Activated CD4-positive, CD25-positive, alpha-beta regulatory T cell treated with anti-CD3 and anti-CD28 coated beads, Interleukin-2, amount 50 U/mL, for 72 hours (primary cell): ENCODE measurements around the gene SBK3.
"Not testable (repeated sequence)": the region's sequence is repeated elsewhere in the genome, so short reads cannot be mapped to it uniquely, and the experiment has no call there.

Source experiments
- DNase-seq: peaks from one replicate; pipeline ENCODE4 v3.0.0; 2021

The SBK3 gene

DNA sequence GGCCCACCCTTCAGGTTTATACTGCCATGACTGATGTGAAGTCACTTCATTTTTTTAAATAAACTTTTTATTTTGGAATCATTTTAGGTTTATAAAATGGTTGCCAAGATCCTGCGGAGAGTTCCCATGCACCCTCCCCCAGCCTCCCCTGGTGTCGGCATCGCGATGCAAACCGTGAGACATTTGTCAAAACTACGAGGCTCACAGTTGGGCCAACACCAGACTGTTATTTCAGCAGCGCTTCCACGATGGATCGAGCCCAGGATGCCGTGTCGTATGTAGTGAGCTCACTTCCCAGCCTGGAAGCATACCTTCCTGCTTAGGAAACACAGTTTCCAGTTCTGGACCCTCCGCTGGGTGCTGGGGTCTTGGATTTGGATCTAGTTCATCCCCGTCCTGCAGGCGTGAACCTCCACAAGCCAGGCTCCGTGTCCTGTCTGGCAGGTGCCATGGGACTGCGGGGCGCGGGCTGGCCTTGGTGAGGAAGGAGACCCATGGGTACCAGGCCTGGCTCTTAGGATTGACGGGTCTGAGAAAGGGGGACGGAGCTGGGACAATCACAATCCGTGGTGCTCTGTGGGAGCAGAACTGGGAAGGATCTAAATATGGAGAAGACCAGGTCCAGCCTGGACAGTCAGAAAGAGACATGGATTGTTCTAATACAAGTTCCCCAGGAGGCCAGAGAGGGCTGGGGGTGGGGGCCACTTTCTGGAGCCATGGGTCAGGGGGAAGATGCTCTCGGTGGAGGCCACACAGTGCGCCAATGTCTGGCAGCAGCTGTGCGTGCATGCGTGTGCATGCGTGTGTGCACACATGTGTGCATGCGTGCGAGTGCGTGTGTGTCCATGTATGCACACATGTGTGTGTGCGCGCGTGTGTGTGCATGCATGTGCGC, 6.0 kb downstream of the SBK3 start:
- DNase-seq = no peak

DNA sequence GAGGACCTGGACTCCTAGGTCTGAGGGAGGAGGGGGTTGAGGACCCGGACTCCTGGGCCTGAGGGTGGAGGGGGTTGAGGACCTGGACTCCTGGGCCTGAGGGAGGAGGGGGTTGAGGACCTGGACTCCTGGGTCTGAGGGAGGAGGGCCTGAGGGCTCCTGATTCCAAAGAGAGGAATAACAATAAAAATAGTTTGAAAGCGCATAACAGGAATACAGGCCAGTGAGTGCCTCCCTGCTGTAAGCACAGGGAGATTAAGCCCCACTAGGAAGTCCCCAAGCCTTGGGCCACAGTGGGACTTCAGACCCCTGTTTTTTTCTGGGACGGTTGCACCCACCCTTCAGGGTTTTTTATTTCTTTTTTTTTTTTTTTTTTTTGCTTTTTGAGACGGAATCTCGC, 7.2 kb downstream of the SBK3 start:
- no peak for DNase-seq

DNA sequence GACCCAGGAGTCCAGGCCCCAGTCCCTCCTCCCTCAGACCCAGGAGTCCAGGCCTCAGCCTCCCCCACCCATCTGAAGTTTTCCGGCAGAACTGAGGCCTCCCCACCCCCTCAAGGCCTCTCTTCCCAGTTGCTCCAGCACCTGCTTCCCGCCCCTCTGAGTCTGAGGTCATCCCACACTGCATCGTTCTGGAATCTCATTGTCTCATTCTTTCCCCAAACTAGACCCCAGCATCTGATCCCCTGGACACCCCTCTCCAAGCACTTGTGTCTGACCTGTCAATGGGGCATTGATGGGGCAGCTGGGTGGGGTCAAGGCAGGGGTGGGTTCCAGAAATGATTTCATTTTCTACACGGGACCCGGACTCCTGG, 7.6 kb downstream of the SBK3 start:
- DNase-seq = no peak

DNA sequence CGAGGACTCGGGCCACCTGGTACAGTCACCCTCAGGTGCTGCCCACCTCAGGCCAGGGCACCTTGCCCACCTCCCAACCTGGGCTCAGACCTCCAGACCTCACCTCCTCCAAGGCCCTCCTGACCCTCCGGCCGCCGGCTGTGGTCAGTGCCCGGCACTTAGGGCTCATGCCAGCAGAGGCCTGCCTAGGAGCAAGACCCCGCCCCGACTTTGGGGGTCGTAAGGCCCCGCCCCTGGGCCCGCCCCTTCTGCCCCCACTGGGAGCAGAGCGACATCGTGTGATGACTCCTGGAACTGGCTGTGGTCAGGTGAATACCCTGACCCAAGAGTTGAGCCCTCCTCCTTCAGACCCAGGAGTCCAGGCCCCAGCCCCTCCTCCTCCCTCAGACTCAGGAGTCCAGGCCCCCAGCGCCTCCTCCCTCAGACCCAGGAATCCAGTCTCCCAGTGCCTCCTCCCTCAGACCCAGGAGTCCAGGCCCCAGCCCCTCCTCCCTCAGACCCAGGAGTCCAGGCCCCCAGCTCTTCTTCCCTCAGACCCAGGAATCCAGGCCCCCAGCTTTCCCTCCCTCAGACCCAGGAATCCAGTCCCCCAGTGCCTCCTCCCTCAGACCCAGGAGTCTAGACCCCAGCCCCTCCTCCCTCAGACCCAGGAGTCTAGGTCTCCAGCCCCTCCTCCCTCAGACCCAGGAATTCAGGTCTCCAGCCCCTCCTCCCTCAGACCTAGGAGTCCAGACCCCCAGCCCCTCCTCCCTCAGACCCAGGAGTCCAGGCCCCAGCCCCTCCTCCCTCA, 8.2 kb downstream of the SBK3 start, which contains the start of gene SBK2:
Gene SBK2 (minus strand): TSS at position 183 of the 790 bp plus-strand sequence. CDS start 839 bp downstream, outside the sequence.
- DNase-seq = no peak

DNA sequence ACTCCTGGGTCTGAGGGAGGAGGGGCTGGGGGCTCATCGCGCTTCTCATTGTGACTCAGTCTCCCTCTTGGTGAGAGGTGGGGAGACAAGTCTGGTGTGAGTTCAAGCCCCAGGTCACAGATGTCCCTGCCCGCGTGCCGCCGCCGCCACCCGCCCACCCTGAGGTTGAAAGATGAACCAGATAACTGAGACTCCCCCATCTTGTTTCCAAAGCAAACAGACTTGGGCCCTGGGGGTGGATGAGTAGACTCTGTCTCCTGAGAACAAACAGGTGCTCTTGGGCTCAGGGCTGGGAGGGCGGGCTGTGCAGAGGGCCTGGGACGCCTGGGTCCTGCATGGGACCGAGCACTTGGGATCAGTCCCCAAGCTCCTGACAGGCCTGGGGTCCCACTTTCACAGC, 9.0 kb downstream of the SBK3 start:
- DNase-seq = no peak

DNA sequence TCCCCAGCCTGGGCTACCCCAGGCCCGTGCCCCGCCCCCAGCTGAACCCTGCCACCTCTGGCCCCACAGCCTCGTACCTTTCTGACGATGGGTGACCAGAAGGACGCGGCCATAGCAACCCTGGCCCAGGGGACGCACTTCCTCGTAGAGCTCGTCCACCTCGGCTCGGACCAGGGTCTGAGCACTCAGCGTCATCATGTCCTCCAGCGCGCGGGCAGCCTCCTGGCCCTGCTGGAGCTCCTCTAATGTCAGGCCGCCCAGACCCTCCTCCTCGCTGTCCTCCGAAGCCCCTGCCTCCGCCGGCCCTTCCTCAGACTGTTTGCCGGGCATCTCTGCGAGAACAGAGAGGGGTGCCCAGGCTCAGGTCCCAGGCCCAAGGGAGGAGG, 9.4 kb downstream of the SBK3 start:
- no peak for DNase-seq

DNA sequence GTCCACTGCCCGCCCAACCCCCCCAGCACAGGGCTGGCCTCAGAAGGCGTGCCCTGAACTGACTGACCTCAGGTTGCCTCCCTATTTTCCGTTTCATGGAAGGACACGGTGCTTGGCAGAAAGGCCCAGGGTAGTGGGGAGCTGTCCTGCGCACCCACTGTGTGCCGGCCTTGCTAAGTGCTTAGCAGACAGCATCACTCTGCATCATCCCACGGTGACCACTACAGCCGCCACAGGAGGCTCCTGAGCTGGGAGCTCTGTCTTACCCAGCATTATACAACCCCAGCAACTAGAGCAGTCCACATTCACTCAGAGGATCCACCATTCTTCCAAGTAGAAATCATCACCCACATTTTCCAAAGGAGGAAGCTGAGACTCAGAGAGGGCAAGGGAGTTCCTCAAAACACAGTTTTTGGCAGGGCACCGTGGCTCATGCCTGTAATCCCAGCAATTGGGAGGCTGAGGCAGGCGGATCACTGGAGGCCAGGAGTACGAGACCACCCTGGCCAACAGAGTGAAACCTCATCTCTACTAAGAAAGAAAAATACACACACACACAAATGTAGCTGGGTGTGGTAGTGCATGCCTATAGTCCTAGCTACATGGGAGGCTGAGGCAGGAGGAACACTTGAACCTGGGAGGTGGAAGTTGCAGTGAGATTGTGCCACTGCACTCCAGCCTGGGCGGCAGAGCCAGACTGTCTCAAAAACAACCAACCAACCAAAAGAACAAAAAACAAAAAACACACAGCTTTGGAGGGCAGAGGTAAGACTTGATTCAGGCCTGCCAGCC, 10.0 kb downstream of the SBK3 start:
- DNase-seq = no peak

DNA sequence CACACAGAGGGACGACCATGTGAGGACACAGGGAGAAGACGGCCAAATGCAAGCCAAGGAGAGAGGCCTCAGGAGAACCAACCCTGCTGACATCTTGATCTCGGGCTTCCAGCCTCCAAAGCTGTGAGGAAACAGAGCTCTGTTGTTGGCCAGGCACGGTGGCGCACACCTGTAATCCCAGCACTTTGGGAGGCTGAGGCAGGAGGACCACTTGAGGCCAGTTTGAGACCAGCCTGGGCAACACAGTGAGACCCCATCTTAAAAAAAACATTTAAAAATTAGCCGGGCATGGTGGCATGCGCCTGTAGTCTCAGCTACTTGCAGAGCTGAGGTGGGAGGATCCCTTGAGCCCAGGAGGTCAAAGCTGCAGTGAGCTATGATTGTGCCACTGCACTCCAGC, 11.1 kb downstream of the SBK3 start:
- not testable (repeated sequence) for DNase-seq

DNA sequence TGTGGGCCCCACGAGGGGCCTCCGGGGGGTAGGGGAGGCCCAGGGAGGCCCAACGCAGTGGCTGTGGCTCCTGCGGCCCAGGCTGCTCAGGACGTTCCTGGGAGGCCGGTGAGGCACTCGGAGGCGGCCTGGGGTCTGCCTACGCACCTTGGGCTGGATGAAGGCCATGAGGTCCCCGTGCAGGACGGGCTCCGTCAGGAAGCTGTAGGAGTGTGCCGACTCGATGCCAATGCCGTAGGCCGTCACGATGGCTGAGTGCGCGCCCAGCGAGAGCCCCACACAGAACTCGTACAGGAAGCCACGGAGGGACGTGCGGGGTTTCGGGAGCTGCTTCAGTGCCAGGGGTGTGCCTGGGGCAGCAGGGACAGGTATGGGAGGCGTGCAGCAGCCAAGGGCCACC, 14.3 kb downstream of the SBK3 start:
- no peak for DNase-seq

DNA sequence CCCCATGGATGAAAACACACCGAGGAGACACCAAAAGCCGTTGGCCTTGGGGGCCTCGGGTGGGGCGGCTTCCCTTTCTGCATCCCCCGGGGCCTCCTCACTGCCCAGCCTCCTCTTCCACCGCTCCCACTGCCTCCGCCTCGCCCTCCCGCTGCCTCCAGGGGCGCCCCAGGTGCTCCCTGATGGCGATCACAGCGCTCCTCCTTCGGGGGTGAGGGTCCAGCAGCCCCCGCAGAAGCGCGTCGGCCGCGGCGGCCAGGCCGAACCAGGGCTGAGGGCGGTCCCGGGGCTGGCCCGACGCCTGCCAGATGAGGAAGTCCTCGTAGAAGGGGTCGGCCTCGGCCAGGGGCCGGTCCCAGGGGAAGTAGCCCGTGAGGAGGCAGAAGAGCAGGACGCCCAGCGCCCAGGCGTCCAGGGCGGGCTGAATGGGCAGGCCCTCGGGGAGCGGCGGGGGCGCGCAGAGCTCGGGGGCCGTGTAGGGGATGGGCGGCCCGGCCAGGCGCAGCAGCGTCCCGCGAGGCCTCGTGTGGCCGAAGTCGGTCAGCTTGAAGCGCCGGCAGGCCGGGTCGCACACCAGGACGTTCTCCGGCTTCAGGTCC, 15.6 kb downstream of the SBK3 start:
- DNase-seq = no peak

DNA sequence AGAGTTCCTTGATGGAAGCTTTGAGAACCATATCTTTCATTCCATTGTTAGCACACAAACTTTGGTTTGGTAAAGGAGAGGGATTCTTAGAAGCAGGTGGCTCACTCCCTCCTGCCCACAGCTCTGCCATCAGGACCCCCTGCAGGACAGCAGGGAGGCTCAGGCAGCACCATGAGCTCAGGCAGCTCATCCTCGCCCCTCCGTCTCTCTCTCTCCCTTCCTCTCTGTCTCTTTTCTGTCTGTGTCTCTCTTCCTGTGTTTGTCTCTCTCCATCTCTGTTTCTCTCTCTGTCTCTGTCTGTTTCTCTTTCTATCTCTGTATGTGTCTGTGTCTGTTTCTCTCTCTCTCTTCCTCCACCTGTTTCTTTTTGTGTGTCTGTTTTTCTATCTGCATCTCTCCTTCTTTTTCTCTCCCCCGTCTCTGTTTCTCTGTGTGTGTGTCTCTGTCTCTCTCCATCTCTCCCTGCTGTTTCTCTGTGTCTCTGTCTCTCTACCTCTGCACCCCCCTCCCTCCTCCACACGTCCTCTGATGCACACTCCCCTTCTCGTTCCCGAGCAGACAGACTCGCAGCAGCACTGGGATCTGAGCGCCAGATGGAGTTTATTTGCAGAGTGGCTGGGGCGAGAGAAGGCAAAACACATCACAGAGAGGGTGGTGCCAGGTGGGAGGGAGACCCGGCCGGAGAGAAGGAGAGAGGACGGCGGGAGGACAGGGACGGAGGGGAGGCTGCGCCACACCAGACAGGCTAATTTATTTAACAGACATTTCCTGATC, 17.1 kb downstream of the SBK3 start:
- no peak for DNase-seq

DNA sequence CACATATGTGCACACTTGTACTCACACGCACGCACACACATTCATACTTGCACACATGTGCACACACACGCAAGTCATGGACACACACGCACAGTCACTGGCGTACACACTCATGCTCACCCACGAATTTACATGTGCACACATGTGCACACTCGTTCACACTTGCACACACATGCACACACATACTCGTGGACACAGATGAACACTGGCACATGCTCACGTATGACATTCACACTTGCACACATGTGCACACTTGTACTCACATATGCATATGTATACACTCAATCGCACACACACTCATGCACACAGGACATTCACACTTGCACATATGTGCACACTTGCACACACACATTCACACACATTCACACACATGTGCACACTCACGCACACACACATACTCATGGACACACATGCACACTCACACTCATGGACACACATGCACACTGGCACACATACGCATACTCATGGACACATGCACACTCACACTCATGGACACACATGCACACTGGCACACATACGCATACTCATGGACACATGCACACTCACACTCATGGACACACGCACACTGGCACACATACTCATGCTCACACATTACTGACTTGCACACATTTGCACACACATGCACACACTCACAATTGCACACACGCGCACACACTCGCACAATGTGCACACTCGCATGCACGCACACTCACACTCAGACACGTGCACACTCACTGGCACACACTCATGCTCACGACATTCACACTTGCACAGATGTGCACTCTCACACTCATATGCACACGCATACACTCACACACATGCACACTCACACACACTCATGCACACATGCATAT, 17.9 kb downstream of the SBK3 start:
- no peak for DNase-seq

DNA sequence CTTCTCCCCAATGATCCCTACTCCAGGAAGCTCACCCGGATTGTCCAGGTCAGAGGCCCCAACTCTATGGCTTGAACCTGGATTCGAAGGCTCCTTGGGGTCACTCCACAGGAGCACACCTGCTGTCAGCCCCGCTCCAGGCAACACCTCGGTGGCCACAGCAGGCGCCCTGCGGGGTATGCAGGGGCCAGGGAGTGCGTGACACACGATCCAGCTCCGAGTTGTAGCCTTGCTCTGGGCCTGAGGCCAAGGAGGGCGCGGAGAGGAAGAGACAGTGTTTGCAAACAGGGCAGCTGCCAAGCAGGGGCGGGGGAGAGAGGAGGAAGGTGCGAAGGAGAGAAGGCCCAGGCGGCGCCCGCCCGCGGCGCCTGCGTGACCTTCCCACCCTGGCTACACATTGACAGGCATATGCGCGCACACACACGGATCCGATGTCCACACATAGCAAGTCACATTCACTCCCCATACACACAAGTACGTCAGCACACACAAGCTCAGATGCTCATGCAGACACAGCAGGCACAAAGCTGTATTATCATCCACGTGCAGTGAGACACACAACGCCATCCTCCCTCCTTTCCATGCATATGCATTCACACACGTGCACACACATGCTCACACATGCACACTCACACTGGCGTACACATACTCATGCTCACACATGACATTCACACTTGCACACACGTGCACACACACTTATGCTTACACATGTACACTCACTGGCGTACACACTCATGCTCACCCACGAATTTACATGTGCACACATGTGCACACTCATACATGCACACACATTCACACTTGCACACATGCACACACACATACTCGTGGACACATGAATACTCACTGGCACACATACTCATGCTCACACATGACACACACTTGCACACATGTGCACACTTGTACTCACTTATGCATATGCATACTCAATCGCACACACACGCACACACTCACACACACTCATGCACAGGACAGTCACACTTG, 18.8 kb downstream of the SBK3 start:
- no peak for DNase-seq

DNA sequence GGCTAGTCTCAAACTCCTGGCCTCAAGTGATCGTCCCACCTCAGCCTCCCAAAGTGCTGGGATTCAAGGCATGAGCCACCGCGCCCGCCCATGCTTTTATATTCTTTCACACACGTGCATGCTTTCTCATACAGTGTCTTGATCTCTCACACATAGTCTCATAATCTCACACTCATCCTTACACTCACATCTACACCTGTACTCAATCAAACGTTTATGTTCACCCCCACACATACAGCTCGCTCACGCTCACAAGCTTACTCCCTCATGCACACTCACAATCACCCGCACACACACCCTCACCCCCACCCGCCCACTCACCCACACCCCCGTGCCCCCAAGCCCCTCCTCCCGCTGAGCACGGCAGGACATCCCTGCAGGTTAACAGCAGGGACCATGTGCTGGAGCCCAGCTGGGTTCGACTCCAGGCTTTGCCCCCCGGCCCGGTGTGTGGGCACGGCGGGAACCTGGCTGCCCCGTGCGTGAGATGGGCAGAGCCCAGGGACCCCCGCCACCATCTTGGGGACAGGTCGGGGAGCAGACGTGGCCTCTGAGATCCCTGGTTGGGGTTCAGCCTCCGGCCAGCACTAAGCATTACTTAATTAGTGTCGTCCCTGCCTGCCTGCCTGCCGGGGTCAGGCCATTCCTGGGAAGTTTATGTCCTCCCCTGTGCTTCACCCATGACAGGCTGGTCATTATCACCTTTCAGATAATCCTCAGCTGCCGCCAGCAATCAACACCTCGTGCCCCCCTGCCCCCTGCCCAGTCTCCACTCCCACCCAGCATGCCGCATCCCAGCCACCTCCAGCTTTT, 19.8 kb downstream of the SBK3 start:
- no peak for DNase-seq

DNA sequence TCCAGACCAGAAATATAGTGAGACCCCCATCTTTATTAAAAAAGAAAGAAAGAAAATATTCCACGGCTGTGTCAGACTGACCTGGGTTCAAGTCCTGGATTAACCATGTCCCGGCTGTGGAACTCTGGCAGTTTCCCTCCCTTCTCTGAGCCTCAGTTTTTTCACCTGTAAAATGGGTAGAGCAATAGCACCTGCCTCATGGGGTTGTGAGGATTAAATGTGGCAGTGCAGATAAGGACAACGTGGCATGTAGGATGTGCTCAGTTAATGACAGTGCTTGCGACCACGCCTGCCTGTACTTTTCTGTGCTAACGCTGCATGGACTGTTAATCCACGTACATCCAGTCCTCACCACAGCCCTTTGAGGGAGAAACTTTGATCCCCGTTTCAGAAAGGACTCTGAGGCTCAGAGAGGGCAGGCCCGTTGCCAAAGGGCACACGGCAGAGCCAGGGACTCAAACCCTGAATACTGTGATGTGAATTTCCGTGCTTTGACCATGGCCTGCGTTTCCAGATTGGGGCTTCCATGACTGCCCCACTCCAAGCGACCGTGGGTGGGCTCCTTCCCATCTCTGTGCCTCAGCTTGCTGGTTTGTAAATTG, 24.6 kb downstream of the SBK3 start:
- DNase-seq = no peak

DNA sequence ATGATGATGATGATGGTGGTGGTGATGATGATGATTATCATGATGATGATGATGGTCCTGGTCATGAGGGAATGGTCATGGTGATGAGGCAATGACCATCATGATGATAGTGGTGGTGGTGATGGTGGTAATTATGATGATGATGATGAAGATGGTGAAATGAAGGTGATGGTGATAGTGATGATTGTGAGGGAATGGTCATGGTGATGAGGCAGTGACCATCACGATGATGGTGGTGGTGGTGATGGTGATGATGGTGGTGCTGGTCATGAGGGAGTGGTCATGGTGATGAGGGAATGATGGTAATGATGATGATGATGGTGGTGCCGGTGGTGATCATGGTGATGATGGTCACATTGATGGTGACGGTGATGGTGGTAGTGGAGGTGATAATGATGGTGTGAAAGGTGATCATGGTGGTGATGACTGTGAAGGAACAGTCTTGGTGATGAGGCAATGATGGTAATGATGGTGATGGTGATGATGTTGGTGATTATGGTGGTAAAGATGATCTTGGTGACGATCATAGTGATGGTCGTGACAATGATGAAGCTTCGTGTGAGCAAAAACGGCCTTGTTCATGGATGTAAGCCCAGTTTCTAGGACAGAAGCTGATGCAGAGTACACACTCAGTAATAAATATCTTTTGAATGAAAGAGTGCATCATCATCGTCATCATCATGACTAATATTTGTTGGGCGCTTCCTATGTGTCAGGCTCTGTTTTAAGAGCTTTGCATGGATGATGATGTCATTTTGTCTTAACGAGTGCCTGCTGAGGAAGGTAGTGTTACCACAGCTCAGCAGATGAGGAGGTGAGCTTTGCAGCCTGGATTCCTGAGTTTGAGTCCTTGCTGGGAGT, 25.7 kb downstream of the SBK3 start:
- DNase-seq = no peak

DNA sequence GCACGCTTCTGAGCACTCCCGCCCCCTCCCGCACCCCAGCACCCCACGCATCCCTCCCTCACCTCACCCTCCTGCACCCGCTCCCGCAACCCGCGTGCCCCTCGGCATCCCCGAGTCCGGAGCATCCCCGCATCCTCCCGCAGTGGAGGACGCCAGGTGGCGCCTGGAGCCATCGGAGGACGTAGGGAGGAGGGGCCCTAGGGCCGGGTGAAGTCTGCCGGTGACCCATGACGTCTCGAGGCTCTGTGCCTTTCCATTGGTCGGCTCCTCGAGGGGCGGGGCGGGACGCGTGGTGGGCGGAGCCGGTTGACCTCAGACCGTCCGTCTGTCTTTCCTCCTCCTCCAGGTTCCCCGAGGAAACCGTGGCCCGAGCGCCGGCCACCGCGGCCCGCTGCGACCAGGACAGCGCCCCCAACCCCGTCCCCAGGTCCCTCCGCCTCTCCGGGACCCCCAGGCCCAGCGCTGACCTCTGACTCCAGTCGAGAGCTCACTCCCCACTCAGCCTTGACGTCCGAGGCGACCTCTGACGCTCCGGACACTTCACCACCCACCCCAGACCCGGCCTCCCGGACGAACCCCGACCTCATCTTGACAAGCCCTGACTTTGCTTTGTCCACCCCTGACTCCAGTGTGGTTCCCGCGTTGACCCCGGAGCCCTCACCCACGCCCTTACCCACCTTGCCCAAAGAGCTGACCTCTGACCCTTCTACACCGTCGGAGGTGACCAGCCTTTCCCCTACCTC, 28.3 kb downstream of the SBK3 start:
- peak; percentile 96 for DNase-seq
